Smooth muscle cell (in vitro differentiated cells): Measurements from ENCODE around the gene MYPN. TPM values are rescaled to one million over a fixed set of nuclear protein-coding genes. Genes with fewer than 3 reads are reported as not detected.

Experiments
- DNase-seq: peaks from one replicate; lab custom pipeline; 2025; ENCODE audit not compliant: unreplicated experiment; lab: John Stamatoyannopoulos, UW
- H2AFZ ChIP-seq: fragments of 200-600 bp; sonication (generic); 2 replicates; pipeline ENCODE4 v1.6.0; 2016; ENCODE audit warnings: antibody characterized with exemption, low read depth, mild to moderate bottlenecking
- H3F3A ChIP-seq: fragments of 200-600 bp; sonication (generic); 2 replicates; pipeline ENCODE4 v1.6.0; 2017; ENCODE audit warnings: antibody characterized with exemption, low read depth
- H3K27ac ChIP-seq: fragments of 200-600 bp; sonication (generic); 2 replicates; pipeline ENCODE4 v1.5.1; 2016; ENCODE audit warnings: low read depth, mild to moderate bottlenecking
- H3K27me3 ChIP-seq: fragments of 200-600 bp; sonication (generic); 2 replicates; pipeline ENCODE4 v1.6.1; 2016; ENCODE audit warnings: low read depth, mild to moderate bottlenecking
- H3K36me3 ChIP-seq: fragments of 200-600 bp; sonication (generic); 2 replicates; pipeline ENCODE4 v1.5.1; 2016; ENCODE audit warnings: low read depth
- H3K4me1 ChIP-seq: fragments of 200-600 bp; sonication (generic); 2 replicates; pipeline ENCODE4 v1.5.1; 2016; ENCODE audit warnings: low read depth
- H3K4me2 ChIP-seq: fragments of 200-600 bp; sonication (generic); 2 replicates; pipeline ENCODE4 v1.6.0; 2016; ENCODE audit warnings: mild to moderate bottlenecking
- H3K4me3 ChIP-seq: fragments of 200-600 bp; sonication (generic); 2 replicates; pipeline ENCODE4 v1.5.1; 2016; ENCODE audit warnings: mild to moderate bottlenecking
- H3K79me2 ChIP-seq: fragments of 200-600 bp; sonication (generic); 2 replicates; pipeline ENCODE4 v1.6.0; 2016; ENCODE audit warnings: low read depth, mild to moderate bottlenecking
- H3K9ac ChIP-seq: fragments of 200-600 bp; sonication (generic); 2 replicates; pipeline ENCODE4 v1.6.0; 2016; ENCODE audit warnings: low read depth
- H3K9me3 ChIP-seq: fragments of 200-600 bp; sonication (generic); replicated peaks from 2 replicates; pipeline ENCODE4 v1.5.1; 2016; ENCODE audit warnings: low read depth
- H4K20me1 ChIP-seq: fragments of 200-600 bp; sonication (generic); 2 replicates; pipeline ENCODE4 v1.6.0; 2016; ENCODE audit warnings: low read depth
- WGBS: methylation state at CpG from one replicate; pipeline ENCODE4 v1.1.7; 2016; ENCODE audit warnings: low lambda C conversion rate; 5-methylcytosine and 5-hydroxymethylcytosine counted together
- polyA plus RNA-seq: library from polyadenylated mRNA; unstranded; fragments of >200 nt; fragmentation: Nextera tagmentation; extraction: Ambion mirVana; gene quantifications from 2 replicates; pipeline ENCODE4 v1.2.1, GENCODE V29; 2016
- total RNA-seq: library from RNA; depleted of rRNA; stranded (reverse); fragments of >200 nt; gene quantifications from 2 replicates; pipeline ENCODE4 v1.2.3, GENCODE V29; 2014
- TF ChIP-seq, protein P1 (sequence below): fragments of 200-600 bp; sonication (generic); IDR thresholded peaks from 2 replicates; pipeline ENCODE4 v1.5.1; 2017; ENCODE audit warnings: borderline replicate concordance, mild to moderate bottlenecking, antibody characterized with exemption; ENCODE audit not compliant: insufficient read depth, poor library complexity, severe bottlenecking

The MYPN gene
- total and polyA plus RNA-seq, 2 experiments from 2014 or later = 0.03 to 0.13 TPM

DNA sequence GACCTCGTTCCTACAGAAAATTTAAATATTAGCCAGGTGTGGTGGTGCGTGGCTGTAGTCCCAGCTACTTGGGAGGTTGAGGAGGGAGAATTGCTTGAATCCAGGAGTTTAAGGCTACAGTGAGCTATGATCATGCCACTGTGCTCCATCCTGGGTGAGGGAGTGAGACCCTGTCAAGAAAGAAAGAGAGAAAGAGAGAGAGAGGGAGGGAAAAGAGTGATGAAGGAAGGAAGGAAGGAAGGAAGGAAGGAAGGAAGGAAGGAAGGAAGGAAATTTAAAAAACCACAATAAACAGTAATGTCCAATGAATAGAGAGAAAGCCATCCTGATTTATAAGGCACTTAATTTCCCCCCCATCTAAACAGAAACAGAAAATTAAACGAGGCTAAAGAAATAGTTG is 9.4 kb downstream of the MYPN start:
- Histone ChIP-seq H3K4me3 (no peak overlapping the region), H4K20me1 (no peaks in the 10 kb centered on the region), H3K9me3 (no peaks in the 10 kb centered on the region), H3K27ac (no peak overlapping the region), H2AFZ (no peak overlapping the region), H3F3A (no peaks in the 10 kb centered on the region), H3K4me1 (no peaks in the 10 kb centered on the region), H3K9ac (no peak overlapping the region), H3K36me3 (no peaks in the 10 kb centered on the region), H3K79me2 (no peaks in the 10 kb centered on the region), H3K27me3 (no peaks in the 10 kb centered on the region), H3K4me2 (no peak overlapping the region)
- WGBS = 86% methylated on average over 3 of the region's 3 CpGs
- TF ChIP-seq, protein P1, sequence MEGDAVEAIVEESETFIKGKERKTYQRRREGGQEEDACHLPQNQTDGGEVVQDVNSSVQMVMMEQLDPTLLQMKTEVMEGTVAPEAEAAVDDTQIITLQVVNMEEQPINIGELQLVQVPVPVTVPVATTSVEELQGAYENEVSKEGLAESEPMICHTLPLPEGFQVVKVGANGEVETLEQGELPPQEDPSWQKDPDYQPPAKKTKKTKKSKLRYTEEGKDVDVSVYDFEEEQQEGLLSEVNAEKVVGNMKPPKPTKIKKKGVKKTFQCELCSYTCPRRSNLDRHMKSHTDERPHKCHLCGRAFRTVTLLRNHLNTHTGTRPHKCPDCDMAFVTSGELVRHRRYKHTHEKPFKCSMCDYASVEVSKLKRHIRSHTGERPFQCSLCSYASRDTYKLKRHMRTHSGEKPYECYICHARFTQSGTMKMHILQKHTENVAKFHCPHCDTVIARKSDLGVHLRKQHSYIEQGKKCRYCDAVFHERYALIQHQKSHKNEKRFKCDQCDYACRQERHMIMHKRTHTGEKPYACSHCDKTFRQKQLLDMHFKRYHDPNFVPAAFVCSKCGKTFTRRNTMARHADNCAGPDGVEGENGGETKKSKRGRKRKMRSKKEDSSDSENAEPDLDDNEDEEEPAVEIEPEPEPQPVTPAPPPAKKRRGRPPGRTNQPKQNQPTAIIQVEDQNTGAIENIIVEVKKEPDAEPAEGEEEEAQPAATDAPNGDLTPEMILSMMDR = no peak
- DNase-seq = no peak

DNA sequence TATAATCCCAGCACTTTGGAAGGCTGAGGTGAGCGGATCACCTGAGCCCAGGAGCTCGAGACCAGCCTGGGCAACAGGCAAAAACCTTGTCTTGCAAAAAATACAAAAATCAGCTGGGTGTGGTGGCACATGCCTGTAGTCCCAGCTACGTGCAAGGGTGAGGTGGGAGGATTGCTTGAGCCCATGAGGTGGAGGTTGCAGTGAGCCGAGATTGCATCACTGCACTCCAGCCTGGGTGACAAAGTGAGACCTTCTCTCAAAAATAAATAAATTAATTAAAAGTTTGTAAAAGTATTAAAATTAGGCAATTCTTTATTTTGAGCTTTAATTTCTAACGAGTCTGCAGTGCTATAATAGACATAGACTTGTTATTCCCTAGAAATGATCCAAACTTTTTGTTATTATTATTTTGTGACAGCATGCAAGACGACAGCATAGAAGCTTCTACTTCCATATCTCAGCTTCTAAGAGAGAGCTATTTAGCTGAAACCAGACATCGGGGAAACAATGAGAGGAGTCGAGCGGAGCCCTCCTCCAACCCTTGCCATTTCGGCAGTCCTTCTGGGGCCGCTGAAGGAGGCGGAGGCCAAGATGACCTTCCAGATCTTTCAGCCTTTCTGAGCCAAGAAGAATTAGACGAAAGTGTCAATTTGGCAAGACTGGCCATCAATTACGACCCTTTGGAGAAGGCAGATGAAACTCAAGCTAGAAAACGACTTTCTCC is 11.9 kb downstream of the MYPN start:
- Histone ChIP-seq H3K27me3 (no peaks in the 10 kb centered on the region), H3K4me1 (no peaks in the 10 kb centered on the region), H3K9ac (no peak overlapping the region), H3K79me2 (no peaks in the 10 kb centered on the region), H4K20me1 (no peaks in the 10 kb centered on the region), H3K4me3 (no peak overlapping the region), H3K4me2 (peak overlapping the region; percentile 43), H3F3A (no peaks in the 10 kb centered on the region), H3K9me3 (no peaks in the 10 kb centered on the region), H3K36me3 (no peaks in the 10 kb centered on the region), H3K27ac (no peak overlapping the region), H2AFZ (no peak overlapping the region)
- TF ChIP-seq, protein P1 = no peak
- no peak for DNase-seq
- 90% methylated on average over 15 of the region's 15 CpGs for WGBS

DNA sequence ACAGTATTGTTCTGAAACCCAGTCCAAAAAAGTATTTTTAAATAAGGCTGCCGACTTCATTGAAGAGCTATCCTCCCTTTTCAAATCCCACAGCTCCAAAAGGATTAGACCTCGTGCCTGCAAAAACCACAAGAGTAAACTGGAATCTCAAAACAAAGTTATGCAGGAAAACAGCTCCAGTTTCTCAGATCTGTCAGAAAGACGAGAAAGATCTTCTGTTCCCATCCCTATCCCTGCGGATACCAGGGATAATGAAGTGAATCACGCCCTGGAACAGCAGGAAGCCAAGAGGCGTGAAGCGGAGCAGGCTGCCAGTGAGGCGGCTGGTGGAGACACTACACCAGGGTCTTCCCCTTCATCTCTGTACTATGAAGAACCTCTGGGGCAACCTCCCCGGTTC is 12.6 kb downstream of the MYPN start:
- Histone ChIP-seq H3K4me2 (peak overlapping the region; percentile 43), H3F3A (no peaks in the 10 kb centered on the region), H3K9me3 (no peaks in the 10 kb centered on the region), H3K4me3 (no peak overlapping the region), H3K27ac (no peak overlapping the region), H3K9ac (no peak overlapping the region), H3K27me3 (no peaks in the 10 kb centered on the region), H4K20me1 (no peaks in the 10 kb centered on the region), H2AFZ (no peak overlapping the region), H3K4me1 (no peaks in the 10 kb centered on the region), H3K36me3 (no peaks in the 10 kb centered on the region), H3K79me2 (no peaks in the 10 kb centered on the region)
- DNase-seq = no peak
- 51% methylated on average over 9 of the region's 9 CpGs for WGBS
- TF ChIP-seq, protein P1 = no peak

DNA sequence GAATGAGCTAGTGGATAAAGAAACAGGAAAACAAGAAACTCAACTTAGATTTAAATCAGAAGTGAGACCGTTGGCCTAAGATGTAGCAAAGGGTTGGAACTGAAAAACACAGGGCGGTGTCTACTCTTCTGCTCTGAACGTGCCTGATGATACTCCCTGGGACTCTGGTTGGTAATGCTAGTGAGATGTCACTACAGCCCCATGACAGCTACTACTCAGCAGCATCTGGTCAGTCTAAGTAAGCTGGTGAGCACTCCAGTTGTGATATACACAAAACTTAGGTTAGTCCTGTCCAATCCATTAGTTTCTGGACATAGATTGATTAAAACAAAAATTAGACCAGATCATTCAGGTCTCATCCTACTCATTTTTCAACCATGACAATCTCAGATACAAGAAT is 15.4 kb downstream of the MYPN start:
- H3K4me1 ChIP-seq = no peaks in the 10 kb centered on the region
- no peaks in the 10 kb centered on the region for H4K20me1 ChIP-seq
- no peaks in the 10 kb centered on the region for H3K36me3 ChIP-seq
- no peak overlapping the region for H2AFZ ChIP-seq
- no peaks in the 10 kb centered on the region for H3K79me2 ChIP-seq
- no peak for DNase-seq
- WGBS = 86% methylated on average over 3 of the region's 3 CpGs
- H3K4me3 ChIP-seq = no peak overlapping the region
- no peaks in the 10 kb centered on the region for H3K9me3 ChIP-seq
- TF ChIP-seq, protein P1 = no peak
- H3F3A ChIP-seq = no peaks in the 10 kb centered on the region
- H3K27me3 ChIP-seq = no peaks in the 10 kb centered on the region
- no peak overlapping the region for H3K27ac ChIP-seq
- no peak overlapping the region for H3K9ac ChIP-seq
- no peak overlapping the region for H3K4me2 ChIP-seq
